Measurements from ENCODE around the gene GPRIN2. TPM values are rescaled to one million over a fixed set of nuclear protein-coding genes. Genes with fewer than 3 reads are reported as not detected.
"Not testable (repeated sequence)": the region's sequence is repeated elsewhere in the genome, so short reads cannot be mapped to it uniquely, and the experiment has no call there.

Gene GPRIN2
- total RNA-seq, 1 experiment from 2014 or later, result not detected

GRCh38 chr10:46512002-46512401 is 44.5 kb downstream of the GPRIN2 start:
- in situ Hi-C loops (cut with HindIII; ENCODE audit: low sequenced_read_pairs); DNase-seq (ENCODE audit: low spot score): not testable (repeated sequence)

Other genes starting within 250 kb of the GPRIN2 start
- not detected in 2 replicates for gene ANXA8L1, start 180.9 kb downstream of the GPRIN2 start, total RNA-seq (2014; rRNA removed; shearing (Covaris generic))
- not detected in 2 replicates for gene NPY4R, start 90.7 kb downstream of the GPRIN2 start, total RNA-seq (2014; rRNA removed; shearing (Covaris generic))
- gene SYT15, start 22.5 kb upstream of the GPRIN2 start, total RNA-seq (2014; rRNA removed; shearing (Covaris generic)), result not detected in 2 replicates

Measured in G401 (cell line).